ENCODE data around the gene CRYBA2. TPM values are rescaled to one million over a fixed set of nuclear protein-coding genes. Genes with fewer than 3 reads are reported as not detected.

CRYBA2 gene
- total RNA-seq, 1 experiment from 2014 or later = not detected

DNA sequence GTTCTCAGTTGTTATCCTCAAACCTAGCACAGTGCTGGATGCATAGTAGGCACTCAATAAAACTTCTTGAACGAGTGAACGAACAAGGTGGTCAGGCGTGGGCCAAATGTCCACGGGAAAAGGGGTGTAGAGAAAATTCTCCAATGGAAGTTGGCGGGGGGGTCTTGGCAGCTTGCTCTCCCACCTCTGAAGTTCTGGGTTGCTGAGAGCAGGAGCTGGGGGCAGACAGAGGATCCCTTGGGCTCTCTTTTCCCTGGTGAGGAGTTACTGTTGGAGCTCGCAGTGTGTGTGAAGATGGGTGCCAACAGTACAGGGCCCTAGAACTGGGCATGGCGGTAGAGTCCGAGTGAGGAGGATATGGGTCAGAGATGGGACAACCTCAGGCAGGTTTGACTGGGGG is 2.3 kb upstream of the CRYBA2 start:
- Histone ChIP-seq H3K9me3 (ENCODE audit: control insufficient read depth in 1 of 2, insufficient read depth in 1 of 2, low read depth in 1 of 2, low read length in 2 of 2) (no peaks in the 10 kb centered on the region), H4K20me1 (ENCODE audit: insufficient read depth) (no peaks in the 10 kb centered on the region), H3K36me3 (ENCODE audit: control insufficient read depth in 1 of 2, insufficient read depth in 2 of 2, low read length in 2 of 2) (no peaks in the 10 kb centered on the region), H3K4me3 (replicated peaks in 1 of 2; ENCODE audit: low read depth in 1 of 2, low read length in 2 of 2) (peak overlapping the region in 1 of 2 experiments; percentile 57; a peak in 1 of 4 replicates), H3K27me3 (ENCODE audit: insufficient read depth, low read length) (no peaks in the 10 kb centered on the region), H3K4me1 (ENCODE audit: control insufficient read depth in 1 of 2, insufficient read depth in 2 of 2, low read length in 2 of 2) (peaks cover 0 to 23% of the 10 kb centered on the region in 2 experiments; a peak in 3 of 4 replicates), H3K4me2 (ENCODE audit: low read length) (peak overlapping the region; percentile 89), H3K27ac (ENCODE audit: low read depth, low read length) (no peak overlapping the region), H2AFZ (ENCODE audit: low read depth, low read length, poor library complexity, severe bottlenecking) (peak overlapping the region; percentile 61), H3K9ac (ENCODE audit: low read length) (no peak overlapping the region), H3K9me2 (ENCODE audit: insufficient read depth) (no peaks in the 10 kb centered on the region), H3K79me2 (ENCODE audit: insufficient read depth, low read length) (no peaks in the 10 kb centered on the region)
- ATAC-seq (peak; percentile 26; the same call in 1 of the 2 replicates), DNase-seq (ENCODE audit: low read depth, low spot score) (no peak)
- ChIA-PET CTCF (interaction anchor here (0.9 to 2.8 kb wide), 6 partner anchors 15 to 159 kb away, joined by 3 to 17 read pairs (median 6); no protein-coding TSS in a partner anchor), POLR2A (no interaction called here), RAD21 (ENCODE audit: low non-redundant PET in 1 of 2, low total read pairs in 2 of 2, uncharacterized antibody in 2 of 2, unreplicated experiment in 2 of 2) (interaction anchor here in 1 of 2 experiments (1.0 kb wide), 1 partner anchor 159 kb away, joined by 3 read pairs; no protein-coding TSS in a partner anchor)
- TF ChIP-seq, protein P1, sequence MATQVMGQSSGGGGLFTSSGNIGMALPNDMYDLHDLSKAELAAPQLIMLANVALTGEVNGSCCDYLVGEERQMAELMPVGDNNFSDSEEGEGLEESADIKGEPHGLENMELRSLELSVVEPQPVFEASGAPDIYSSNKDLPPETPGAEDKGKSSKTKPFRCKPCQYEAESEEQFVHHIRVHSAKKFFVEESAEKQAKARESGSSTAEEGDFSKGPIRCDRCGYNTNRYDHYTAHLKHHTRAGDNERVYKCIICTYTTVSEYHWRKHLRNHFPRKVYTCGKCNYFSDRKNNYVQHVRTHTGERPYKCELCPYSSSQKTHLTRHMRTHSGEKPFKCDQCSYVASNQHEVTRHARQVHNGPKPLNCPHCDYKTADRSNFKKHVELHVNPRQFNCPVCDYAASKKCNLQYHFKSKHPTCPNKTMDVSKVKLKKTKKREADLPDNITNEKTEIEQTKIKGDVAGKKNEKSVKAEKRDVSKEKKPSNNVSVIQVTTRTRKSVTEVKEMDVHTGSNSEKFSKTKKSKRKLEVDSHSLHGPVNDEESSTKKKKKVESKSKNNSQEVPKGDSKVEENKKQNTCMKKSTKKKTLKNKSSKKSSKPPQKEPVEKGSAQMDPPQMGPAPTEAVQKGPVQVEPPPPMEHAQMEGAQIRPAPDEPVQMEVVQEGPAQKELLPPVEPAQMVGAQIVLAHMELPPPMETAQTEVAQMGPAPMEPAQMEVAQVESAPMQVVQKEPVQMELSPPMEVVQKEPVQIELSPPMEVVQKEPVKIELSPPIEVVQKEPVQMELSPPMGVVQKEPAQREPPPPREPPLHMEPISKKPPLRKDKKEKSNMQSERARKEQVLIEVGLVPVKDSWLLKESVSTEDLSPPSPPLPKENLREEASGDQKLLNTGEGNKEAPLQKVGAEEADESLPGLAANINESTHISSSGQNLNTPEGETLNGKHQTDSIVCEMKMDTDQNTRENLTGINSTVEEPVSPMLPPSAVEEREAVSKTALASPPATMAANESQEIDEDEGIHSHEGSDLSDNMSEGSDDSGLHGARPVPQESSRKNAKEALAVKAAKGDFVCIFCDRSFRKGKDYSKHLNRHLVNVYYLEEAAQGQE (IDR thresholded peaks at IDR 0.05; ENCODE audit: low read depth) = no peak
- TF ChIP-seq POLR2AphosphoS5 (IDR thresholded peaks at IDR 0.05; ENCODE audit: low read depth, low read length) = no peak
- TF ChIP-seq CBX3 (IDR thresholded peaks at IDR 0.05; ENCODE audit: low read depth) = no peak
- no peak for TF ChIP-seq CEBPB (IDR thresholded peaks at IDR 0.05; ENCODE audit: low read depth)
- no peak for TF ChIP-seq FOSL1 (IDR thresholded peaks at IDR 0.05; ENCODE audit: low read depth)
- no peak for TF ChIP-seq SP1 (IDR thresholded peaks at IDR 0.05; ENCODE audit: low read depth)
- no peak for TF ChIP-seq POLR2A (IDR thresholded peaks at IDR 0.05; ENCODE audit: borderline replicate concordance, extremely low read depth, insufficient read depth, insufficient read length)
- TF ChIP-seq JUND (IDR thresholded peaks at IDR 0.05) = no peak
- no peak for TF ChIP-seq YY1 (IDR thresholded peaks at IDR 0.05; ENCODE audit: extremely low read depth, insufficient replicate concordance, low read depth, low read length)
- TF ChIP-seq ZFX (IDR thresholded peaks at IDR 0.05) = no peak
- TF ChIP-seq EZH2phosphoT487 (IDR thresholded peaks at IDR 0.05; ENCODE audit: borderline replicate concordance) = no peak
- TF ChIP-seq, protein P2, sequence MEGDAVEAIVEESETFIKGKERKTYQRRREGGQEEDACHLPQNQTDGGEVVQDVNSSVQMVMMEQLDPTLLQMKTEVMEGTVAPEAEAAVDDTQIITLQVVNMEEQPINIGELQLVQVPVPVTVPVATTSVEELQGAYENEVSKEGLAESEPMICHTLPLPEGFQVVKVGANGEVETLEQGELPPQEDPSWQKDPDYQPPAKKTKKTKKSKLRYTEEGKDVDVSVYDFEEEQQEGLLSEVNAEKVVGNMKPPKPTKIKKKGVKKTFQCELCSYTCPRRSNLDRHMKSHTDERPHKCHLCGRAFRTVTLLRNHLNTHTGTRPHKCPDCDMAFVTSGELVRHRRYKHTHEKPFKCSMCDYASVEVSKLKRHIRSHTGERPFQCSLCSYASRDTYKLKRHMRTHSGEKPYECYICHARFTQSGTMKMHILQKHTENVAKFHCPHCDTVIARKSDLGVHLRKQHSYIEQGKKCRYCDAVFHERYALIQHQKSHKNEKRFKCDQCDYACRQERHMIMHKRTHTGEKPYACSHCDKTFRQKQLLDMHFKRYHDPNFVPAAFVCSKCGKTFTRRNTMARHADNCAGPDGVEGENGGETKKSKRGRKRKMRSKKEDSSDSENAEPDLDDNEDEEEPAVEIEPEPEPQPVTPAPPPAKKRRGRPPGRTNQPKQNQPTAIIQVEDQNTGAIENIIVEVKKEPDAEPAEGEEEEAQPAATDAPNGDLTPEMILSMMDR (IDR thresholded peaks at IDR 0.05 in 2 of 3, conservative IDR thresholded peaks at IDR 0.05 in 1 of 3; ENCODE audit: borderline replicate concordance in 1 of 3, insufficient read depth in 1 of 3, low read depth in 2 of 3, low read length in 2 of 3) = no peak
- TF ChIP-seq ATF3 (IDR thresholded peaks at IDR 0.05) = no peak
- TF ChIP-seq RAD21 (IDR thresholded peaks at IDR 0.05; ENCODE audit: low read depth) = no peak
- no peak for TF ChIP-seq EZH2 (IDR thresholded peaks at IDR 0.05)
- TF ChIP-seq TCF7L2 (IDR thresholded peaks at IDR 0.05; ENCODE audit: borderline replicate concordance, extremely low read depth, insufficient read depth, insufficient read length) = no peak
- no TSS peak for BruUV-seq (replicated peaks)
- intact Hi-C loops (cut with micrococcal nuclease) = no loop called here

Data from HCT116 (cell line).